WTC11 (cell line): ENCODE data around the gene TSPAN2.

Experiments
- CBFB ChIP-seq: sonication (generic); formaldehyde crosslinking; IDR thresholded peaks from 2 replicates; pipeline ENCODE4 v1.8.1; 2022; ENCODE audit warnings: mild to moderate bottlenecking, low read depth, missing genetic modification reagents
- FOXJ3 ChIP-seq: sonication (generic); formaldehyde crosslinking; IDR thresholded peaks from 2 replicates; pipeline ENCODE4 v1.9.0; 2021; ENCODE audit warnings: missing genetic modification reagents, mild to moderate bottlenecking, borderline replicate concordance
- GABPB1 ChIP-seq: sonication (generic); formaldehyde crosslinking; IDR thresholded peaks from 2 replicates; pipeline ENCODE4 v1.8.1; 2023; ENCODE audit warnings: mild to moderate bottlenecking, missing genetic modification reagents
- IRF2 ChIP-seq: sonication (generic); formaldehyde crosslinking; IDR thresholded peaks from 2 replicates; pipeline ENCODE4 v1.8.0; 2022; ENCODE audit warnings: low read depth, missing genetic modification reagents, borderline replicate concordance
- NR2C2 ChIP-seq: sonication (generic); formaldehyde crosslinking; IDR thresholded peaks from 2 replicates; pipeline ENCODE4 v1.8.0; 2022; ENCODE audit warnings: mild to moderate bottlenecking, missing genetic modification reagents
- PRRX2 ChIP-seq: fragments of 250-450 bp; sonication (Bioruptor Pico); IDR thresholded peaks from 2 replicates; pipeline ENCODE4 v1.8.0; 2021; ENCODE audit warnings: mild to moderate bottlenecking
- SP1 ChIP-seq: sonication (generic); formaldehyde crosslinking; conservative IDR thresholded peaks from 2 replicates; pipeline ENCODE4 v1.8.1; 2022; ENCODE audit warnings: missing genetic modification reagents
- ZBTB21 ChIP-seq: sonication (generic); formaldehyde crosslinking; IDR thresholded peaks from 2 replicates; pipeline ENCODE4 v1.8.1; 2023; ENCODE audit warnings: mild to moderate bottlenecking, missing genetic modification reagents, borderline replicate concordance
- ZNF121 ChIP-seq: sonication (generic); formaldehyde crosslinking; IDR thresholded peaks from 2 replicates; pipeline ENCODE4 v1.8.0; 2023; ENCODE audit warnings: missing genetic modification reagents
- TF ChIP-seq, protein P1 (sequence below): sonication (generic); formaldehyde crosslinking; IDR thresholded peaks from 2 replicates; pipeline ENCODE4 v1.8.1; 2022; ENCODE audit warnings: mild to moderate bottlenecking, missing genetic modification reagents, moderate library complexity, borderline replicate concordance
- TF ChIP-seq, protein P2 (sequence below): sonication (generic); formaldehyde crosslinking; IDR thresholded peaks from 2 replicates; pipeline ENCODE4 v1.8.0; 2022; ENCODE audit warnings: mild to moderate bottlenecking, missing genetic modification reagents
- TF ChIP-seq, protein P3 (sequence below): fragments of 200-600 bp; IDR thresholded peaks from 2 replicates; pipeline ENCODE4 v1.8.0; 2022; ENCODE audit warnings: antibody characterized with exemption
- TF ChIP-seq, protein P4 (sequence below): sonication (generic); formaldehyde crosslinking; IDR thresholded peaks from 2 replicates; pipeline ENCODE4 v1.8.1; 2023; ENCODE audit warnings: mild to moderate bottlenecking, missing genetic modification reagents

DNA sequence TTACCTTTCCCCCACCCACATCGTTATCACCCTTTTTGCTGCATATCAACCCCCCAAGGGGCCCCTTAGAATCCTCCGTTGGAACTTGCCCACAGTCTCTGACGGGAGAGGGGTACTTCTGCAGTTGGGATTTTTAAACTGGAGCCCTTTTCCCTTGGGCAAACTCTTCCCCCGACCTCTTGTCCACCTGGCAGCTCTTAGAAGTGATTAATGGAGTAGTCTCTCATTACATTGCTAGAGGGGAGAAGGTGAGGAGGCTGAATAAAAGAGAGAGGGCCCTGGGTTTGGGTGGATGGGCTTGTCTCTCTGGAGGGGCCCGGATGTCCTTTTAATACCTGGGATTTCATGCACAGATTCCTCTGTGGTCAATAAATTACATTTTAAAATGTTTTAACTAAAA lies 27.2 kb upstream of the TSPAN2 start:
- TF ChIP-seq SP1 (CRISPR knock-in tag) (no peak), GABPB1 (CRISPR knock-in tag) (no peak), NR2C2 (no peak), CBFB (CRISPR knock-in tag) (no peak), FOXJ3 (no peak), ZNF121 (CRISPR knock-in tag) (no peak), PRRX2 (CRISPR knock-in tag) (no peak), ZBTB21 (CRISPR knock-in tag) (no peak), IRF2 (CRISPR knock-in tag) (no peak)
- TF ChIP-seq, protein P1, sequence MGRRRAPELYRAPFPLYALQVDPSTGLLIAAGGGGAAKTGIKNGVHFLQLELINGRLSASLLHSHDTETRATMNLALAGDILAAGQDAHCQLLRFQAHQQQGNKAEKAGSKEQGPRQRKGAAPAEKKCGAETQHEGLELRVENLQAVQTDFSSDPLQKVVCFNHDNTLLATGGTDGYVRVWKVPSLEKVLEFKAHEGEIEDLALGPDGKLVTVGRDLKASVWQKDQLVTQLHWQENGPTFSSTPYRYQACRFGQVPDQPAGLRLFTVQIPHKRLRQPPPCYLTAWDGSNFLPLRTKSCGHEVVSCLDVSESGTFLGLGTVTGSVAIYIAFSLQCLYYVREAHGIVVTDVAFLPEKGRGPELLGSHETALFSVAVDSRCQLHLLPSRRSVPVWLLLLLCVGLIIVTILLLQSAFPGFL (CRISPR knock-in tag): no peak
- TF ChIP-seq, protein P2, sequence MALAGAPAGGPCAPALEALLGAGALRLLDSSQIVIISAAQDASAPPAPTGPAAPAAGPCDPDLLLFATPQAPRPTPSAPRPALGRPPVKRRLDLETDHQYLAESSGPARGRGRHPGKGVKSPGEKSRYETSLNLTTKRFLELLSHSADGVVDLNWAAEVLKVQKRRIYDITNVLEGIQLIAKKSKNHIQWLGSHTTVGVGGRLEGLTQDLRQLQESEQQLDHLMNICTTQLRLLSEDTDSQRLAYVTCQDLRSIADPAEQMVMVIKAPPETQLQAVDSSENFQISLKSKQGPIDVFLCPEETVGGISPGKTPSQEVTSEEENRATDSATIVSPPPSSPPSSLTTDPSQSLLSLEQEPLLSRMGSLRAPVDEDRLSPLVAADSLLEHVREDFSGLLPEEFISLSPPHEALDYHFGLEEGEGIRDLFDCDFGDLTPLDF (CRISPR knock-in tag): no peak
- TF ChIP-seq, protein P3, sequence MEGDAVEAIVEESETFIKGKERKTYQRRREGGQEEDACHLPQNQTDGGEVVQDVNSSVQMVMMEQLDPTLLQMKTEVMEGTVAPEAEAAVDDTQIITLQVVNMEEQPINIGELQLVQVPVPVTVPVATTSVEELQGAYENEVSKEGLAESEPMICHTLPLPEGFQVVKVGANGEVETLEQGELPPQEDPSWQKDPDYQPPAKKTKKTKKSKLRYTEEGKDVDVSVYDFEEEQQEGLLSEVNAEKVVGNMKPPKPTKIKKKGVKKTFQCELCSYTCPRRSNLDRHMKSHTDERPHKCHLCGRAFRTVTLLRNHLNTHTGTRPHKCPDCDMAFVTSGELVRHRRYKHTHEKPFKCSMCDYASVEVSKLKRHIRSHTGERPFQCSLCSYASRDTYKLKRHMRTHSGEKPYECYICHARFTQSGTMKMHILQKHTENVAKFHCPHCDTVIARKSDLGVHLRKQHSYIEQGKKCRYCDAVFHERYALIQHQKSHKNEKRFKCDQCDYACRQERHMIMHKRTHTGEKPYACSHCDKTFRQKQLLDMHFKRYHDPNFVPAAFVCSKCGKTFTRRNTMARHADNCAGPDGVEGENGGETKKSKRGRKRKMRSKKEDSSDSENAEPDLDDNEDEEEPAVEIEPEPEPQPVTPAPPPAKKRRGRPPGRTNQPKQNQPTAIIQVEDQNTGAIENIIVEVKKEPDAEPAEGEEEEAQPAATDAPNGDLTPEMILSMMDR: no peak
- TF ChIP-seq, protein P4, sequence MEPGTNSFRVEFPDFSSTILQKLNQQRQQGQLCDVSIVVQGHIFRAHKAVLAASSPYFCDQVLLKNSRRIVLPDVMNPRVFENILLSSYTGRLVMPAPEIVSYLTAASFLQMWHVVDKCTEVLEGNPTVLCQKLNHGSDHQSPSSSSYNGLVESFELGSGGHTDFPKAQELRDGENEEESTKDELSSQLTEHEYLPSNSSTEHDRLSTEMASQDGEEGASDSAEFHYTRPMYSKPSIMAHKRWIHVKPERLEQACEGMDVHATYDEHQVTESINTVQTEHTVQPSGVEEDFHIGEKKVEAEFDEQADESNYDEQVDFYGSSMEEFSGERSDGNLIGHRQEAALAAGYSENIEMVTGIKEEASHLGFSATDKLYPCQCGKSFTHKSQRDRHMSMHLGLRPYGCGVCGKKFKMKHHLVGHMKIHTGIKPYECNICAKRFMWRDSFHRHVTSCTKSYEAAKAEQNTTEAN: no peak
